ENCODE measurements around the gene ZNF414. TPM values are rescaled to one million over a fixed set of nuclear protein-coding genes. Genes with fewer than 3 reads are reported as not detected.

ZNF414 gene
- total and polyA plus RNA-seq, 9 of the 15 experiments (the other 6 are each of a cell fraction or from before 2014, with no cell fraction given) = 0.03 to 27.2 (median 2.2) TPM; not detected in 2

- no peak for TF ChIP-seq SRSF1 (IDR thresholded peaks at IDR 0.05; ENCODE audit: low read depth, low read length)
- TF ChIP-seq EHMT2 (IDR thresholded peaks at IDR 0.05) = peak; percentile 91
- TF ChIP-seq NR0B1 (IDR thresholded peaks at IDR 0.05; ENCODE audit: partially characterized antibody) = no peak
- TF ChIP-seq CREM (IDR thresholded peaks at IDR 0.05; ENCODE audit: low read depth) = peak; percentile 57; the same call in 1 of the 2 replicates
- TF ChIP-seq ZNF408 (CRISPR knock-in tag; IDR thresholded peaks at IDR 0.05; ENCODE audit: low read depth) = no peak
- TF ChIP-seq ASH1L (IDR thresholded peaks at IDR 0.05; ENCODE audit: borderline replicate concordance, low read depth, partially characterized antibody) = peak; percentile 57
- TF ChIP-seq POLR2A (conservative IDR thresholded peaks at IDR 0.05) = no peak
- no peak for TF ChIP-seq GATA2 (CRISPR knock-in tag; IDR thresholded peaks at IDR 0.05)
- TF ChIP-seq ZNF277 (CRISPR knock-in tag; IDR thresholded peaks at IDR 0.05; ENCODE audit: borderline replicate concordance) = no peak
- no peak for TF ChIP-seq NR3C1 (CRISPR knock-in tag; IDR thresholded peaks at IDR 0.05)
- no peak for TF ChIP-seq ZNF780A (CRISPR knock-in tag; IDR thresholded peaks at IDR 0.05)
- 0 out of 2 replicates have a peak, but pooled peaks have one; percentile 11 for TF ChIP-seq PKNOX1 (IDR thresholded peaks at IDR 0.05)
- TF ChIP-seq ZBTB11 (CRISPR knock-in tag; IDR thresholded peaks at IDR 0.05) = peak in 2 of 3 experiments; percentile 86 to 98; a peak in 4 of 6 replicates
- peak; percentile 95 for TF ChIP-seq PHF20 (IDR thresholded peaks at IDR 0.05; ENCODE audit: partially characterized antibody)
- TF ChIP-seq ETV5 (CRISPR knock-in tag; IDR thresholded peaks at IDR 0.05; ENCODE audit: low read depth) = no peak
- 0 out of 2 replicates have a peak, but pooled peaks have one; percentile 42 for TF ChIP-seq TCF7L2 (IDR thresholded peaks at IDR 0.05; ENCODE audit: low read depth, low read length)
- TF ChIP-seq SREBF1 (IDR thresholded peaks at IDR 0.05; ENCODE audit: borderline replicate concordance, low read depth, low read length) = no peak
- no peak for TF ChIP-seq NCOA6 (IDR thresholded peaks at IDR 0.05)
- TF ChIP-seq MNT (conservative IDR thresholded peaks at IDR 0.05) = peak in 1 of 2 experiments; percentile 44; a peak in 2 of 4 replicates
These were observed 38.8 kb upstream of the ZNF414 start (continued) for GRCh38 chr19:8552810-8553209.

All from K562 (cell line).